Measurements from ENCODE around the gene F11R. TPM values are rescaled to one million over a fixed set of nuclear protein-coding genes. Genes with fewer than 3 reads are reported as not detected.

F11R gene
- total RNA-seq, 1 donor from 2014 or later, result 269 TPM

DNA sequence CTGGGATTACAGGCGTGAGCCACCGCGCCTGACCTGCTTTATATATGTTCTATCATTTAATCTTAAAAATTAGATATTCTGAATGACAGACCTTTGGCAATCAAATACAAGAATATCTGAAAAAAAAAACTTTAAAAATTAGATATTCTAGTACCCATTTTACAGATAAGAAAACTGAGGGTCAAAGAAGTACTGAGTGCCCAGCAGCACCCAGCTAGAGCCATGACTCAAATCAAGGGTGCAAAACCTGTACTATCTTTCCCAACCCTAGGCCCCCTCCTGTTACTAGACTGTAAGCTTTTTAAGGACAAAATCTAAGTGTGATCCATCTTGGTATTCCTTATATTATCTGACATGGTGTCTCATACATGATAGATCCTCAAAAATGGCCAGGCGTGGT is 40.5 kb upstream of the F11R start:
- Histone ChIP-seq H3K36me3 (ENCODE audit: control insufficient read depth, insufficient read depth, low read length) (no peaks in the 10 kb centered on the region), H3K27me3 (ENCODE audit: control insufficient read depth, insufficient read depth, low read length) (no peaks in the 10 kb centered on the region), H3K4me3 (ENCODE audit: low read depth, low read length) (no peak overlapping the region)
- DNase-seq (ENCODE audit: low read depth) (no peak), FAIRE-seq (no peak)
- no peak for TF ChIP-seq CTCF (IDR thresholded peaks at IDR 0.05; ENCODE audit: insufficient read depth, low read length, severe bottlenecking)

DNA sequence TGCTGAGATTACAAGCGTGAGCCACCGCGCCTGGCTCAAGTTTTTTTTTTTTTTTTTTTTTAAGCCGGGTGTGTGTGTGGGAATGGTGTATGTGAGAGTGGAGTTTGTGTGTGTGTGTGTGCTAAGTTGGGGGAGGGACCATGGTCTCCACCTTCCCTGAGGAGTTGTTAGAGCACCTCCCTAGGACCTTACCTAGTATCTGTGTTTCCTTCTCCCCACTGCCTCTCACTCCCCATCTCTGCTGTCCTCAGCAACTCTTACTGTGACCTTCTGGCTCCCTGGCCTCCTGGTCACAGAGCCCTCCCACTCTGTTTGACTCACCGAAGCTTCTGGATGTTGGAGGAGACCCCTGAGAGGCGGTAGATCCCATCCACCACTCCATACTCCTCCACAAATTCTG is 38.3 kb upstream of the F11R start:
- Histone ChIP-seq H3K27me3 (ENCODE audit: control insufficient read depth, insufficient read depth, low read length) (no peaks in the 10 kb centered on the region), H3K36me3 (ENCODE audit: control insufficient read depth, insufficient read depth, low read length) (peaks cover 1% of the 10 kb centered on the region), H3K4me3 (ENCODE audit: low read depth, low read length) (no peak overlapping the region)
- no peak for FAIRE-seq
- DNase-seq (ENCODE audit: low read depth), result no peak
- no peak for TF ChIP-seq CTCF (IDR thresholded peaks at IDR 0.05; ENCODE audit: insufficient read depth, low read length, severe bottlenecking)

- no peak for TF ChIP-seq CTCF (IDR thresholded peaks at IDR 0.05; ENCODE audit: insufficient read depth, low read length, severe bottlenecking)
- Histone ChIP-seq H3K4me3 (ENCODE audit: low read depth, low read length) (no peak overlapping the region), H3K27me3 (ENCODE audit: control insufficient read depth, insufficient read depth, low read length) (no peaks in the 10 kb centered on the region), H3K36me3 (ENCODE audit: control insufficient read depth, insufficient read depth, low read length) (peaks cover 2% of the 10 kb centered on the region)
- FAIRE-seq (peak; percentile 52), DNase-seq (ENCODE audit: low read depth) (no peak)
Observed at GRCh38 chr1:161054805-161055204, 33.9 kb upstream of the F11R start.

DNA sequence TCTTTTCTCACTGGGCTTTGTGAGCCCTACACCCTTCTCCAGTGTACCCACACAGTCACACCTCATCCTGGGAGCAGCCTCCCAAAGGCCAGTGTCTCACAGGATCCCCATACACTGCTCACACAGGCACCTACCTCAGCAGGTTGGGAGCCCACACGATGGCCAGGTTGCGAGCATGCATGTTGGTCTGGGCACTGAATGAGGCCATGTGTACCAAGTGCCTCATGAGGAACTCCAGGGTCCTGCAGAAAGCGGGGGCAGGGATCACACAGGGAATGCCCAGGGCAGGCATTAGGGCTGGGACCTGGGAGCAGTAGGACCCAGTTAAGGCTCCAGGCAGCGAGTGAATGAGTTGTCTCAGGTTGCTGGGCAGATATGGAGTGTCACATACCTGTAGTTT is 33.3 kb upstream of the F11R start:
- TF ChIP-seq CTCF (IDR thresholded peaks at IDR 0.05; ENCODE audit: insufficient read depth, low read length, severe bottlenecking), result no peak
- no peak for FAIRE-seq
- no peaks in the 10 kb centered on the region for H3K27me3 ChIP-seq (ENCODE audit: control insufficient read depth, insufficient read depth, low read length)
- H3K4me3 ChIP-seq (ENCODE audit: low read depth, low read length), result no peak overlapping the region
- no peak for DNase-seq (ENCODE audit: low read depth)
- peaks cover 4% of the 10 kb centered on the region for H3K36me3 ChIP-seq (ENCODE audit: control insufficient read depth, insufficient read depth, low read length)

GRCh38 chr1:161052899-161053298 is 31.9 kb upstream of the F11R start:
- DNase-seq (ENCODE audit: low read depth), result no peak
- H3K4me3 ChIP-seq (ENCODE audit: low read depth, low read length), result no peak overlapping the region
- no peak for TF ChIP-seq CTCF (IDR thresholded peaks at IDR 0.05; ENCODE audit: insufficient read depth, low read length, severe bottlenecking)
- no peaks in the 10 kb centered on the region for H3K27me3 ChIP-seq (ENCODE audit: control insufficient read depth, insufficient read depth, low read length)
- H3K36me3 ChIP-seq (ENCODE audit: control insufficient read depth, insufficient read depth, low read length), result peaks cover 4% of the 10 kb centered on the region
- FAIRE-seq, result no peak

GRCh38 chr1:161051219-161051618 is 30.3 kb upstream of the F11R start:
- H3K27me3 ChIP-seq (ENCODE audit: control insufficient read depth, insufficient read depth, low read length), result no peaks in the 10 kb centered on the region
- no peak overlapping the region for H3K4me3 ChIP-seq (ENCODE audit: low read depth, low read length)
- DNase-seq (ENCODE audit: low read depth) (no peak), FAIRE-seq (no peak)
- no peak for TF ChIP-seq CTCF (IDR thresholded peaks at IDR 0.05; ENCODE audit: insufficient read depth, low read length, severe bottlenecking)
- peaks cover 4% of the 10 kb centered on the region for H3K36me3 ChIP-seq (ENCODE audit: control insufficient read depth, insufficient read depth, low read length)

All from bronchial epithelial cell (primary cell).